HUES48 (cell line): ENCODE results near the gene DCAF7.

Experiments
- H3K27ac ChIP-seq: one replicate; pipeline ENCODE4 v1.7.0; 2013; ENCODE audit warnings: low read depth, low read length, inconsistent platforms
- H3K27me3 ChIP-seq: 2 replicates; pipeline ENCODE4 v1.6.1; 2013; ENCODE audit warnings: mild to moderate bottlenecking, low read length; ENCODE audit not compliant: control insufficient read depth, insufficient read depth
- H3K36me3 ChIP-seq: 2 replicates; pipeline ENCODE4 v1.6.1; 2013; ENCODE audit warnings: low read length; ENCODE audit not compliant: control insufficient read depth, insufficient read depth
- H3K4me1 ChIP-seq: 2 replicates; pipeline ENCODE4 v1.6.1; 2013; ENCODE audit warnings: mild to moderate bottlenecking, low read length; ENCODE audit not compliant: control insufficient read depth, insufficient read depth
- H3K4me3 ChIP-seq: 2 replicates; pipeline ENCODE4 v1.5.1; 2013; ENCODE audit warnings: mild to moderate bottlenecking, low read depth, low read length
- H3K9ac ChIP-seq: 2 replicates; pipeline ENCODE4 v1.6.1; 2013; ENCODE audit warnings: mild to moderate bottlenecking, low read depth, low read length, moderate library complexity
- H3K9me3 ChIP-seq: 2 replicates; pipeline ENCODE4 v1.6.1; 2013; ENCODE audit warnings: low read length; ENCODE audit not compliant: control insufficient read depth, insufficient read depth

Gene DCAF7, protein sequence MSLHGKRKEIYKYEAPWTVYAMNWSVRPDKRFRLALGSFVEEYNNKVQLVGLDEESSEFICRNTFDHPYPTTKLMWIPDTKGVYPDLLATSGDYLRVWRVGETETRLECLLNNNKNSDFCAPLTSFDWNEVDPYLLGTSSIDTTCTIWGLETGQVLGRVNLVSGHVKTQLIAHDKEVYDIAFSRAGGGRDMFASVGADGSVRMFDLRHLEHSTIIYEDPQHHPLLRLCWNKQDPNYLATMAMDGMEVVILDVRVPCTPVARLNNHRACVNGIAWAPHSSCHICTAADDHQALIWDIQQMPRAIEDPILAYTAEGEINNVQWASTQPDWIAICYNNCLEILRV

DNA sequence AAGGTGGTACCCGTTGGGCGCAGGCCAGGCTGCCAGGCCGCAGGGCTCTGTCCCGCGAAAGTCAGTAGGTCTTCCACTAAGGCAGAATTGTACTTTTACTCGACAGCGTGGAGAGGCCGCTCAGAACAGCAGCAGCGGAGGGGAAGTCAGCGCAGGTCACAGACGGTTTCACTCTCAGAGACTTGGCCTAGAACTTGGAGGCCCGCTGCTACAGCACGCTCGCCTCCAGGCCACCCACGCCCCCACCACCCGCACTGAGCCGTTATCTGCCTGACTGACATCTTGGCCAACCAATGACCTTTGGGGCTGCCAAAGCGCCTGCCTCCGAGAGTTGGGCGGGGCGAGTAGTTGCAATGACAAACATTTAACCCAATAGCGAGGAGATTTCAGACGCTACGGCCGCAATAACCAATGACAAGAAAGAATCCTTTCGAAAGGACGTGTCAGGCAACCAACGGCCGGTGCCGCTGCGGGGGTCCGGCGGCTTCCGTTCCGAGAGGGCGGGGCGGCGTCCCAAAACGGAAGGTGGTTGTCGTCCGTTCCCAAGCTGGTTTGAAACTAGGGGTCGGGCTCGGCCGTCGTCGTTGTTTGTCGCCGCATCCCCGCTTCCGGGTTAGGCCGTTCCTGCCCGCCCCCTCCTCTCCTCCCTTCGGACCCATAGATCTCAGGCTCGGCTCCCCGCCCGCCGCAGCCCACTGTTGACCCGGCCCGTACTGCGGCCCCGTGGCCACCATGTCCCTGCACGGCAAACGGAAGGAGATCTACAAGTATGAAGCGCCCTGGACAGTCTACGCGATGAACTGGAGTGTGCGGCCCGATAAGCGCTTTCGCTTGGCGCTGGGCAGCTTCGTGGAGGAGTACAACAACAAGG, at the start of gene DCAF7:
Gene DCAF7, plus strand, starts transcription at position 532 of the 871 bp plus-strand sequence. Its CDS starts 201 bp downstream, at position 733.
- H3K36me3 ChIP-seq, result no peaks in the 10 kb centered on the region
- peak within 1 kb of the TSS; percentile 96 for H3K27ac ChIP-seq
- peaks cover 14% of the 10 kb centered on the region for H3K4me1 ChIP-seq
- H3K9me3 ChIP-seq, result no peaks in the 10 kb centered on the region
- H3K4me3 ChIP-seq, result peak within 1 kb of the TSS; percentile 90
- no peaks in the 10 kb centered on the region for H3K27me3 ChIP-seq
- peak within 1 kb of the TSS; percentile 65 for H3K9ac ChIP-seq

DNA sequence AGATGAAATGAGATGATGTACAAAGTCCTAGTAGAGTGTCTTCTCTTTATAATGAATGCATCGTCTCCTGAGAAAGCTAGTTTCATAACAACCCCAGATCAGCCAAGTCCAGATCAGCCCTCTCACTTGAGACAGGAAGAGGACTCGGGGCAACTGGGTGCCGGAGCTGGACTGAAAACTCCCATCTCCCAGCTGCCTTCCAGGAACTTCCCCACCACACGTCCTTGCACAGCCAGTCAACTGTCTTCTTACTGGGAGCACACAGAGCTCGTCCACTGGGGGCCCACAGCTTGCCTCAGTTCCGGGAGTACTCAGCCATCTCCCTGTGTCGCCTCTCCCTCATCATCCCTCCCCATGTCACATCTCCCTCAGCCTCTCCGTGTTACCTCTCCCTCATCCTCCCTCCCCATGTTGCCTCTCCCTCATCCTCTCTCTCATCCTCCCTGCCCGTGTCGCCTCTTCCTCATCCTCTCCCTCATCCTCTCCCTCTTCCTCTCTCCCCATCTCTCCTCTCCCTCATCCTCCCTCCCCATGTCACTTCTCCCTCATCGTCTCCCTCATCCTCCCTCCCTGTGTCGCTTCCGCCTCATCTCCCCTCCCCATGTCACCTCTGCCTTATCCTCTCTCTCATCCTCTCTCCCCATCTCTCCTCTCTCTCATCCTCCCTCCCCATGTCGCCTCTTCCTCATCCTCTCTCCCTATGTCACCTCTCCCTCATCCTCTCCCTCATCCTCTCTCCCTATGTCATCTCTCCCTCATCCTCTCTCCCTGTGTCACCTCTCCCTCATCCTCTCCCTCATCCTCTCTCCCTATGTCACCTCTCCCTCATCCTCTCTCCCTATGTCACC, 49.5 kb upstream of the DCAF7 start:
- no peaks in the 10 kb centered on the region for H3K9me3 ChIP-seq

DNA sequence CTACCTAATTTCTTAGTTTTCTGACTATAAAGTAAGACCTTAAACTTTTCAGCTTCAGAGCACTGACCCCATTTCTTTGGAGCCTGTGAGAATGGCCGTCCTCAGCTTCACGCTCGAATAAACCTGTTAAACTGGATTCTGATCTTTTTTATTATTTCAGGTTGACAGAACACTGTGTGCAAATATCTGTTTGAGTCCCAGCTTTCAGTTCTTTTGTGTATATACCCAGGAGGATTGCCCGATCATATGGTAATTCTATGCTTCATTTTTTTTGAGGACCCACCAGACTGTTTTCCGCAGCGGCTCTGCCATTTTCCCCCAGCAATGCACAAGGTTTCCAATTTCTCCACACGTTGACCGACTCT, 47.0 kb upstream of the DCAF7 start:
- Histone ChIP-seq H3K36me3 (no peaks in the 10 kb centered on the region), H3K9me3 (no peaks in the 10 kb centered on the region), H3K27ac (no peak overlapping the region), H3K4me3 (no peak overlapping the region), H3K27me3 (no peaks in the 10 kb centered on the region), H3K4me1 (no peaks in the 10 kb centered on the region), H3K9ac (no peak overlapping the region)

More for the DNA sequence above, 49.5 kb upstream of the DCAF7 start:
- Histone ChIP-seq H3K4me3 (no peak overlapping the region), H3K36me3 (no peaks in the 10 kb centered on the region), H3K4me1 (peaks cover 8% of the 10 kb centered on the region; the same call in 1 of the 2 replicates), H3K27me3 (no peaks in the 10 kb centered on the region), H3K27ac (no peak overlapping the region), H3K9ac (no peak overlapping the region)

DNA sequence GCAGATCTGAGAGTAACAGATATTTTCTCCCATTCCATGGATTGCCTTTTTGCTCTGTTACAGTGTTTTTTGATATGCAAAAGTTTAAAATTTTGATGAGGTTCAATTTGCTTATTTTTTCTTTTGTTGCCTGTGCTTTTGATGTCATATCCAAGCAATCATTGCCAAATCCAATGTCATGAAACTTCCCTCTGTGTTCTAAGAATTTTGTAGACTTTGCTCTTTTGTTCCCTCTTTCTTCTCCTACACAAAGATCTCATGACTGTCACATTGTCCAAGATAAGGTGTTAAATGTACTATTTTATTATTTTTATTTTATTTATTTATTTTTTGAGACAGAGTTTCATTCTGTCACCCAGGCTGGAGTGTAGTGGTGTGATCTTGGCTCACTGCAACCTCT, 46.0 kb upstream of the DCAF7 start:
- Histone ChIP-seq H3K27ac (no peak overlapping the region), H3K4me3 (no peak overlapping the region), H3K27me3 (no peaks in the 10 kb centered on the region), H3K36me3 (no peaks in the 10 kb centered on the region), H3K9me3 (no peaks in the 10 kb centered on the region), H3K4me1 (no peaks in the 10 kb centered on the region), H3K9ac (no peak overlapping the region)

DNA sequence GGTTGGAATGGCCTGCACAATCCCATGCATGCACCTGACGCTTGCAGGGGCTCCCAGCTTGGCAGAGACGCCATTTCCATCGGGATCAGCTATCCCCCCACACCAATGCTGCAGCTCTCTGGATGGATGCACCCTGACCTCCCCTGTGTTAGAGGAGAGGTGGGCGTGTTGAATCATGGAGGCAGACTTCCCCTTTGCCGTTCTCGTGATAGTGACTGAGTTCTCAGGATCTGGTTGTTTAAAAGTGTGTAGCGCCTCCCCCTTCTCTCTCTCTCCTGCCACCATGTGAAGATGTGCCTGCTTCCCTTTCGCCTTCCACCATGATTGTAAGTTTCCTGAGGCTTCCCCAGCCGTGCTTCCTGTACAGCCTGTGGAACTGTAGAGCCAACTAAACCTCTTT, 44.9 kb upstream of the DCAF7 start:
- H3K36me3 ChIP-seq, result no peaks in the 10 kb centered on the region
- H3K9ac ChIP-seq, result no peak overlapping the region
- H3K4me1 ChIP-seq, result no peaks in the 10 kb centered on the region
- H3K4me3 ChIP-seq, result no peak overlapping the region
- H3K27me3 ChIP-seq, result no peaks in the 10 kb centered on the region
- H3K9me3 ChIP-seq, result no peaks in the 10 kb centered on the region
- H3K27ac ChIP-seq, result no peak overlapping the region

DNA sequence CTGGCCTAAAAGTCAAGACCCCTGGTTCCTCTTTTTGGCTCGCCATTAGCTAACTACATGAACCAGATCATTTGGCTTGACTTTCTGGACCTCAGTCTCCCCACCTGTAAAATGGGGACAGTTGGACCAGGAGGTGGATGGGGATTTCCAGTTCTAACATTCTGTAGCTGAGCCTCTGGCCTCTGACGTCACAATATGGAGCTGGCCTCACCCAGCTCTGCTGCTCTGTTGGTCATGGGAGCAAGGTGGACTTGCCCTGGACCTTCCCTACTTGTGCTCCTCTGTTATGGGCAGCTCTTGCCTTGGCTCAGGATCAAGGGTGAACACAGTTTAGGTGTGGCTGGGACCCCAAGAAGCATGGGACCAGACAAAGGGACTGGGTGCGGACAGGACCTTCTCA, 43.6 kb upstream of the DCAF7 start:
- H3K27me3 ChIP-seq, result no peaks in the 10 kb centered on the region
- no peak overlapping the region for H3K9ac ChIP-seq
- H3K9me3 ChIP-seq, result no peaks in the 10 kb centered on the region
- no peaks in the 10 kb centered on the region for H3K4me1 ChIP-seq
- no peaks in the 10 kb centered on the region for H3K36me3 ChIP-seq
- H3K4me3 ChIP-seq, result no peak overlapping the region
- H3K27ac ChIP-seq, result no peak overlapping the region

DNA sequence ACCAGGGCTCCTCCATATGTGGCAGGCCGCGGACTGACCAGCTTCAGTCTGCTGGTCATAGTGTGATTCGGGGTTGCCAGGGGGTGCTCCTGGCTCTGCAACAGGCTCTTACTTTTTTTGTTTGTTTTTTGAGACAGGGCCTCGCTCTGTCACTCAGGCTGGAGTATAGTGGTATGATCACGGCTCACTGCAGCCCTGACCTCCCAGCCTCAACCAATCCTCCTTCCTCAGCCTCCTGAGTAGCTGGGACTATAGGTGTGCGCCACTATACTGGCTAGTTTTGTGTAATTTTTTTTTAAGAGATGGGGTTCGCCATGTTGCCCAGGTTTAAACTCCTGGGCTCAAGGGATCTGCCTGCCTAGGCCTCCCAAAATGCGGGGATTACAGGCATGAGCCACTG, 38.9 kb upstream of the DCAF7 start:
- H3K36me3 ChIP-seq, result no peaks in the 10 kb centered on the region
- H3K4me1 ChIP-seq, result no peaks in the 10 kb centered on the region
- no peaks in the 10 kb centered on the region for H3K27me3 ChIP-seq
- H3K9me3 ChIP-seq, result no peaks in the 10 kb centered on the region
- H3K4me3 ChIP-seq, result no peak overlapping the region
- H3K27ac ChIP-seq, result no peak overlapping the region
- no peak overlapping the region for H3K9ac ChIP-seq

DNA sequence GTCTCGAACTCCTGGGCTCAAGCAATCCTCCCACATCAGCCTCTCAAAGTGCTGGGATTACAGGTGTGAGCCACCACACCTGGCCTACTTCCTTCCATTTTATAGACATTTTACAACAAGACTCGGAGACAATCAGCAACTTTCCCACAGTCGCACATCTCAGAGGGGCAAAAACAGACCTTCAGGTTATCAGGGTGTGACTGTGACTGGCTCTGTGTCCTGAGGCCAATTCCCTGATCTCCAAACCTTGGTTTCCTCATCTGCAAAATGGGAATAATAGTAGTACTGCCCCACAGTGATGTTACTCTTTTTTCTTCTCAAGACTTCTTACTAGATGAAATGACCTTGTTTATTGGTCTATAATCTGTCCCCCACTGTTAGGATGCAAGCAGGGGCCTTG, 37.9 kb upstream of the DCAF7 start:
- Histone ChIP-seq H3K27ac (no peak overlapping the region), H3K4me3 (no peak overlapping the region), H3K36me3 (no peaks in the 10 kb centered on the region), H3K27me3 (no peaks in the 10 kb centered on the region), H3K9me3 (no peaks in the 10 kb centered on the region), H3K4me1 (no peaks in the 10 kb centered on the region), H3K9ac (no peak overlapping the region)

DNA sequence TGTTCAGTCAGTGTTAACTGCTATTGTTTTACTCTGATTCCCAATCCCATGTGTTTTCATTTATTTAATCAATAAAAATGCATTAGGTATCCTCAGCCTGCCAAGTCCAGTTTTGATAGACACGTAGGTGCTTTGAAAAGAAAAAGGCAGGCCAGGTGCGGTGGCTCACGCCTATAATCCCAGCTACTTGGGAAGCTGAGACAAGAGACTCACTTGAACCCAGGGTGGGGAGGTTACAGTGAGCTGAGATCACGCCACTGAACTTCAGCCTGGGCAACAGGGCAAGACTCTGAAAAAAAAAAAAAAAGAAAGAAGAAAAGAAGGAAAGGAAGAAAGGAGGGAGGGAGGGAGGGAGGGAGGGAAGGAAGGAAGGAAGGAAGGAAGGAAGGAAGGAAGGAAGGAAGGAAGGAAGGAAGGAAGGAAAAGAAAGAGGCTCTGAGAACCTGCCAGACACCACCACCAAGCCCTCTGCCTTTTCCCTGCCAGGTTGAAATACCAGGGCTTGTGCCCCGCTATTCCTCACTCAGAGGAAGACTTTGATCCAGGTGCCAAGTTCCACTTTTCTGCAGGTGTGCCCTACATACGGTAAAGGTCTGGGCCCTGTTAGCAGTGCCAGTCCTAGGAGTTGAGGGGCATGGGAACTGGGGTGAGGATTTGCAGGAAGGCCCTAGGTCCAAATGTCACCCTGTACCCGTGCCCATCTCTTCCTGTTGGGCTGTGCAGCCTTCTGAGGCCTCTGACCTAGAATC, 37.2 kb upstream of the DCAF7 start:
- Histone ChIP-seq H3K9ac (no peak overlapping the region), H3K27me3 (no peaks in the 10 kb centered on the region), H3K4me1 (no peaks in the 10 kb centered on the region), H3K4me3 (no peak overlapping the region), H3K9me3 (no peaks in the 10 kb centered on the region), H3K36me3 (no peaks in the 10 kb centered on the region), H3K27ac (no peak overlapping the region)

DNA sequence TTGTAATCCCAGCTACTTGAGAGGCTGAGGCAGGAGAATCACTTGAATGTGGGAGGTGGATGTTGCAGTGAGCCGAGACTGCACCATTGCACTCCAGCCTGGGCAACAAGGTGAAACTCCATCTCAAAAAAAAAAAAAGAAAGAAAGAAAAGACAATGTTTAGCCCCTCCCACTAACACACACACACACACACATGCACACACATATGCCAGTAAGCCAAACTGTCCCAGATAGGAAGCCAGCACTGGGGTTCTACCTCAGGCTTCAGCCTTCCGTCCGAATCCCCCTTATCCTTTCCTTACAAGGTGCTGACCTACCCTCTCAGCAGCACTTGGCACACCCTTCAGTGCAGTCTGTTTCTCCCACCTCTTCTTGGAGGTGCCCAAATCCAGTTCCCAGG, 35.8 kb upstream of the DCAF7 start:
- Histone ChIP-seq H3K36me3 (no peaks in the 10 kb centered on the region), H3K9me3 (no peaks in the 10 kb centered on the region), H3K27me3 (no peaks in the 10 kb centered on the region), H3K4me1 (no peaks in the 10 kb centered on the region), H3K4me3 (no peak overlapping the region), H3K27ac (no peak overlapping the region), H3K9ac (no peak overlapping the region)
